HepG2 (cell line): ENCODE data around the gene CORO7. TPM values are rescaled to one million over a fixed set of nuclear protein-coding genes. Genes with fewer than 3 reads are reported as not detected.
A peak's percentile ranks its signal among the peaks of the same experiment; 100 is the strongest.

ENCODE experiments used
- DBP ChIP-seq: sonication (generic); formaldehyde crosslinking; IDR thresholded peaks from 2 replicates; pipeline ENCODE4 v1.4.0; 2020; ENCODE audit warnings: missing genetic modification reagents; ENCODE audit errors: not compliant biosample characterization
- GATAD2A ChIP-seq: IDR thresholded peaks from 2 replicates; pipeline ENCODE4 v1.6.1; 2016
- MED1 ChIP-seq: sonication (generic); formaldehyde crosslinking; IDR thresholded peaks from 2 replicates; pipeline ENCODE4 v1.4.0; 2020; ENCODE audit warnings: missing genetic modification reagents
- NFYC ChIP-seq: IDR thresholded peaks from 2 replicates; pipeline ENCODE4 v1.6.1; 2016; ENCODE audit warnings: missing genetic modification reagents, missing compliant biosample characterization
- PATZ1 ChIP-seq: sonication (generic); formaldehyde crosslinking; IDR thresholded peaks from 2 replicates; pipeline ENCODE4 v1.4.0; 2020; ENCODE audit warnings: missing genetic modification reagents
- USF2 ChIP-seq, 2 experiments: sonication (generic) in 1 of 2; formaldehyde crosslinking in 1 of 2; IDR thresholded peaks; 2 replicates each; pipeline versions ENCODE4 v1.5.1 to v1.6.1; 2011 to 2020; ENCODE audit warnings: borderline replicate concordance in 1 of 2, low read depth in 1 of 2, low read length in 1 of 2, mild to moderate bottlenecking in 1 of 2, missing genetic modification reagents in 1 of 2, moderate library complexity in 1 of 2
- ZNF263 ChIP-seq: sonication (generic); formaldehyde crosslinking; IDR thresholded peaks from 2 replicates; pipeline ENCODE4 v1.4.0; 2020; ENCODE audit warnings: missing genetic modification reagents
- ZNF280D ChIP-seq: sonication (generic); formaldehyde crosslinking; IDR thresholded peaks from 2 replicates; pipeline ENCODE4 v1.5.1; 2020; ENCODE audit warnings: mild to moderate bottlenecking, missing genetic modification reagents
- polyA plus RNA-seq, 8 experiments: library from polyadenylated mRNA; depleted of rRNA in 3 of 8; stranded (reverse) in 7 of 8; unstranded in 1 of 8; fragments of >200 nt; fragmentation: Illumina TruSeq in 4 of 8; extraction: Trizol in 4 of 8; gene quantifications; 2 replicates each; pipeline versions ENCODE4 v1.2.1 to v1.2.3, GENCODE V29; 2011 to 2016; ENCODE audit warnings: low read depth in 4 of 8, missing spikeins in 1 of 8, mixed read lengths in 1 of 8; ENCODE audit not compliant: insufficient read depth in 1 of 8
- total RNA-seq, 5 experiments: library from RNA; depleted of rRNA; stranded (reverse); fragments of >200 nt; fragmentation: Illumina TruSeq; extraction: Trizol; gene quantifications; 2 replicates each; pipeline ENCODE4 v1.2.3, GENCODE V29; 2016; ENCODE audit warnings: low read depth in 1 of 5
- TF ChIP-seq, protein P1 (sequence below): sonication (generic); formaldehyde crosslinking; IDR thresholded peaks from 2 replicates; pipeline ENCODE4 v1.4.0; 2020; ENCODE audit warnings: missing genetic modification reagents
- TF ChIP-seq, protein P2 (sequence below): sonication (generic); formaldehyde crosslinking; IDR thresholded peaks from 2 replicates; pipeline ENCODE4 v1.4.0; 2020; ENCODE audit warnings: low read depth, missing genetic modification reagents

The CORO7 gene
- total and polyA plus RNA-seq, 2 of the 13 experiments (the other 11 are each of a cell fraction or from before 2014, with no cell fraction given), result 9.9 to 14.3 TPM

DNA sequence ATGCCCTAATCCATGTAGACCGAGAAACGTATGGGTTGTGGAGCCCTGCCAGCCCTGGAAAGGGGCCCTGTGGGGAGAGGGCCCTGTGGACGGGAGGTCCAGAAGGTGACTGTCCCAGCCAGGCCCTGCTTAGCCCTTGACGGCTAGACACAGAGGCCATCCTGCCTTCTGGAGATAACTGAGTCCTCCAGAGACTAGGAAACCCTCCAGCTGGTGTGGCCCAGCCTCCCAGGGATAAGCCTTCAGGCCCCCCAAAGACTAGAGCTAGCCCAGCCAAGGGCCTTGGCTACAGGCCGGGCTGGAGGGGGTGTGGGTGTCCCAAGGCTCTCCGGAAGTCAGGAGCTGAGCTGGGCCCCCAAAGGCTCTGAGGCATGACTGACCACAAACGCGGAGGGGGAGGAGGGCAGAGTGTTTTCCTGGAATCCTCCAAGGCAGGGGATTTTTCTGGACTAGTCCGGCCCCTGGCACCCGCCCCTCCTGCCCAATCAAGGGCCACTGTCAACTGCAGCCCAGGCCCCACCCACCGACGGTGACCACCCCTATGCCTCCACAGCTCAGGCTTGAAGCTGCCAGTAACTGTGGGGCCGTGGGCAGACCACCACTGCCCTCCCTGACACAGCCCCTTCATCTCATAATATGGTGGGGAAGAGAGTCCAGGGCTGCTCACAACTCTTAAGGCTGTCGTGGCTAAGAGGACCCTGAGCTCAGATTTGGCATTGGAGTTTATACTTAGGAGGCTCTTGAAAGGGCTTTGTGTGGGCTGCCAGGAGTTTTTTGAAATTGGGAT lies 45.6 kb downstream of the CORO7 start (continued):
- TF ChIP-seq NFYC (CRISPR knock-in tag) (0 out of 2 replicates have a peak, but pooled peaks have one; percentile 42), MED1 (peak; percentile 47; the same call in 1 of the 2 replicates), GATAD2A (CRISPR knock-in tag) (peak; percentile 68), USF2 (IDR thresholded peaks at IDR 0.05; ENCODE audit: low read depth, low read length) (no peak), USF2 (CRISPR knock-in tag; IDR thresholded peaks at IDR 0.05; ENCODE audit: borderline replicate concordance) (no peak), ZNF280D (CRISPR knock-in tag) (0 out of 2 replicates have a peak, but pooled peaks have one; percentile 2), PATZ1 (CRISPR knock-in tag) (peak; percentile 92), DBP (CRISPR knock-in tag) (peak; percentile 99), ZNF263 (CRISPR knock-in tag) (peak; percentile 60; the same call in 1 of the 2 replicates)
- TF ChIP-seq, protein P1, sequence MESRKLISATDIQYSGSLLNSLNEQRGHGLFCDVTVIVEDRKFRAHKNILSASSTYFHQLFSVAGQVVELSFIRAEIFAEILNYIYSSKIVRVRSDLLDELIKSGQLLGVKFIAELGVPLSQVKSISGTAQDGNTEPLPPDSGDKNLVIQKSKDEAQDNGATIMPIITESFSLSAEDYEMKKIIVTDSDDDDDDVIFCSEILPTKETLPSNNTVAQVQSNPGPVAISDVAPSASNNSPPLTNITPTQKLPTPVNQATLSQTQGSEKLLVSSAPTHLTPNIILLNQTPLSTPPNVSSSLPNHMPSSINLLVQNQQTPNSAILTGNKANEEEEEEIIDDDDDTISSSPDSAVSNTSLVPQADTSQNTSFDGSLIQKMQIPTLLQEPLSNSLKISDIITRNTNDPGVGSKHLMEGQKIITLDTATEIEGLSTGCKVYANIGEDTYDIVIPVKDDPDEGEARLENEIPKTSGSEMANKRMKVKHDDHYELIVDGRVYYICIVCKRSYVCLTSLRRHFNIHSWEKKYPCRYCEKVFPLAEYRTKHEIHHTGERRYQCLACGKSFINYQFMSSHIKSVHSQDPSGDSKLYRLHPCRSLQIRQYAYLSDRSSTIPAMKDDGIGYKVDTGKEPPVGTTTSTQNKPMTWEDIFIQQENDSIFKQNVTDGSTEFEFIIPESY, result no peak
- TF ChIP-seq, protein P2, sequence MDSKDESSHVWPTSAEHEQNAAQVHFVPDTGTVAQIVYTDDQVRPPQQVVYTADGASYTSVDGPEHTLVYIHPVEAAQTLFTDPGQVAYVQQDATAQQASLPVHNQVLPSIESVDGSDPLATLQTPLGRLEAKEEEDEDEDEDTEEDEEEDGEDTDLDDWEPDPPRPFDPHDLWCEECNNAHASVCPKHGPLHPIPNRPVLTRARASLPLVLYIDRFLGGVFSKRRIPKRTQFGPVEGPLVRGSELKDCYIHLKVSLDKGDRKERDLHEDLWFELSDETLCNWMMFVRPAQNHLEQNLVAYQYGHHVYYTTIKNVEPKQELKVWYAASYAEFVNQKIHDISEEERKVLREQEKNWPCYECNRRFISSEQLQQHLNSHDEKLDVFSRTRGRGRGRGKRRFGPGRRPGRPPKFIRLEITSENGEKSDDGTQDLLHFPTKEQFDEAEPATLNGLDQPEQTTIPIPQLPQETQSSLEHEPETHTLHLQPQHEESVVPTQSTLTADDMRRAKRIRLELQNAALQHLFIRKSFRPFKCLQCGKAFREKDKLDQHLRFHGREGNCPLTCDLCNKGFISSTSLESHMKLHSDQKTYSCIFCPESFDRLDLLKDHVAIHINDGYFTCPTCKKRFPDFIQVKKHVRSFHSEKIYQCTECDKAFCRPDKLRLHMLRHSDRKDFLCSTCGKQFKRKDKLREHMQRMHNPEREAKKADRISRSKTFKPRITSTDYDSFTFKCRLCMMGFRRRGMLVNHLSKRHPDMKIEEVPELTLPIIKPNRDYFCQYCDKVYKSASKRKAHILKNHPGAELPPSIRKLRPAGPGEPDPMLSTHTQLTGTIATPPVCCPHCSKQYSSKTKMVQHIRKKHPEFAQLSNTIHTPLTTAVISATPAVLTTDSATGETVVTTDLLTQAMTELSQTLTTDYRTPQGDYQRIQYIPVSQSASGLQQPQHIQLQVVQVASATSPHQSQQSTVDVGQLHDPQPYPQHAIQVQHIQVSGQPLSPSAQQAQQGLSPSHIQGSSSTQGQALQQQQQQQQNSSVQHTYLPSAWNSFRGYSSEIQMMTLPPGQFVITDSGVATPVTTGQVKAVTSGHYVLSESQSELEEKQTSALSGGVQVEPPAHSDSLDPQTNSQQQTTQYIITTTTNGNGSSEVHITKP (CRISPR knock-in tag), result peak; percentile 65
